Liver (tissue), 9 donors: Measurements from ENCODE around the gene DMD. TPM values are rescaled to one million over a fixed set of nuclear protein-coding genes. Genes with fewer than 3 reads are reported as not detected.

Experiments used
- DNase-seq: peaks from one replicate; pipeline ENCODE4 v3.0.0-alpha.2; 2017; ENCODE audit warnings: low spot score
- H3K27ac ChIP-seq, 2 donors: one replicate each; pipeline ENCODE4 v1.7.0; 2013; ENCODE audit warnings: inconsistent platforms in 2 of 2, low read length in 2 of 2, control low read depth in 1 of 2, low read depth in 1 of 2, mild to moderate bottlenecking in 1 of 2
- H3K27me3 ChIP-seq, 4 donors: one replicate each; pipeline versions ENCODE4 v1.6.1 to v1.7.0; 2013; ENCODE audit warnings: low read length in 3 of 4, inconsistent platforms in 1 of 4, mild to moderate bottlenecking in 1 of 4, moderate library complexity in 1 of 4; ENCODE audit not compliant: control insufficient read depth in 4 of 4, insufficient read depth in 4 of 4
- H3K36me3 ChIP-seq, 4 donors: one replicate each; pipeline versions ENCODE4 v1.6.1 to v1.7.0; 2013; ENCODE audit warnings: low read length in 3 of 4, mild to moderate bottlenecking in 3 of 4, low read depth in 1 of 4, moderate library complexity in 1 of 4; ENCODE audit not compliant: control insufficient read depth in 4 of 4, insufficient read depth in 3 of 4
- H3K4me1 ChIP-seq, 4 donors: one replicate each; pipeline versions ENCODE4 v1.6.1 to v1.7.0; 2013; ENCODE audit warnings: low read length in 3 of 4, mild to moderate bottlenecking in 3 of 4, moderate library complexity in 1 of 4; ENCODE audit not compliant: control insufficient read depth in 4 of 4, insufficient read depth in 4 of 4
- H3K4me3 ChIP-seq, 3 donors: one replicate each; pipeline versions ENCODE4 v1.6.1 to v1.7.0; 2013; ENCODE audit warnings: low read length in 3 of 3, control low read depth in 1 of 3, low read depth in 1 of 3, mild to moderate bottlenecking in 1 of 3
- H3K9ac ChIP-seq, 2 donors: one replicate each; pipeline ENCODE4 v1.7.0; 2013; ENCODE audit warnings: low read length in 2 of 2, mild to moderate bottlenecking in 2 of 2, moderate library complexity in 2 of 2, control low read depth in 1 of 2, low read depth in 1 of 2
- H3K9me3 ChIP-seq, 4 donors: one replicate each; pipeline versions ENCODE4 v1.6.1 to v1.7.0; 2013; ENCODE audit warnings: low read length in 3 of 4; ENCODE audit not compliant: control insufficient read depth in 4 of 4
- EGR1 ChIP-seq, 2 donors: IDR thresholded peaks; 2 replicates each; pipeline ENCODE4 v1.6.1; 2016 to 2018; ENCODE audit warnings: antibody characterized with exemption in 2 of 2, low read depth in 2 of 2
- FOXA1 ChIP-seq: IDR thresholded peaks from 2 replicates; pipeline ENCODE4 v1.6.1; 2016; ENCODE audit warnings: antibody characterized with exemption
- FOXA2 ChIP-seq: IDR thresholded peaks from 2 replicates; pipeline ENCODE4 v1.6.1; 2016; ENCODE audit warnings: antibody characterized with exemption
- GABPA ChIP-seq, 2 donors: IDR thresholded peaks in 1 of 2; conservative IDR thresholded peaks in 1 of 2; 2 replicates each; pipeline ENCODE4 v1.6.1; 2016; ENCODE audit warnings: antibody characterized with exemption in 2 of 2, mild to moderate bottlenecking in 1 of 2, moderate library complexity in 1 of 2
- HNF4A ChIP-seq, 2 donors: conservative IDR thresholded peaks; 2 replicates each; pipeline ENCODE4 v1.6.1; 2016; ENCODE audit warnings: antibody characterized with exemption in 2 of 2, mild to moderate bottlenecking in 2 of 2
- HNF4G ChIP-seq: IDR thresholded peaks from 2 replicates; pipeline ENCODE4 v1.6.1; 2016; ENCODE audit warnings: antibody characterized with exemption
- JUND ChIP-seq, 2 donors: IDR thresholded peaks; 2 replicates each; pipeline ENCODE4 v1.6.1; 2016; ENCODE audit warnings: antibody characterized with exemption in 2 of 2
- NR2F2 ChIP-seq: IDR thresholded peaks from 2 replicates; pipeline ENCODE4 v1.6.1; 2016; ENCODE audit warnings: antibody characterized with exemption
- RAD21 ChIP-seq, 2 donors: IDR thresholded peaks; 2 replicates each; pipeline ENCODE4 v1.6.1; 2016; ENCODE audit warnings: antibody characterized with exemption in 2 of 2, mild to moderate bottlenecking in 2 of 2
- RXRA ChIP-seq, 2 donors: IDR thresholded peaks; 2 replicates each; pipeline ENCODE4 v1.6.1; 2017 to 2018; ENCODE audit warnings: antibody characterized with exemption in 2 of 2, mild to moderate bottlenecking in 1 of 2
- SP1 ChIP-seq: IDR thresholded peaks from 2 replicates; pipeline ENCODE4 v1.6.1; 2018; ENCODE audit warnings: antibody characterized with exemption, mild to moderate bottlenecking
- TAF1 ChIP-seq: conservative IDR thresholded peaks from 2 replicates; pipeline ENCODE4 v1.6.1; 2016; ENCODE audit warnings: antibody characterized with exemption, mild to moderate bottlenecking
- YY1 ChIP-seq: IDR thresholded peaks from 2 replicates; pipeline ENCODE4 v1.6.1; 2016; ENCODE audit warnings: antibody characterized with exemption, mild to moderate bottlenecking
- WGBS: extraction: QIAGEN DNeasy Blood & Tissue Kit; methylation state at CpG from one replicate; pipeline ENCODE4 v1.1.7; 2013; 5-methylcytosine and 5-hydroxymethylcytosine counted together
- polyA plus RNA-seq, 2 donors: library from polyadenylated mRNA; stranded (reverse) in 1 of 2; unstranded in 1 of 2; fragments of 200-250 nt in 1 of 2; fragments of >200 nt in 1 of 2; fragmentation: Nextera tagmentation in 1 of 2; extraction: Ambion mirVana in 1 of 2; gene quantifications; one replicate each; pipeline versions ENCODE4 v1.2.1 to v1.2.3, GENCODE V29; 2013 to 2015
- total RNA-seq, 2 donors: library from RNA; depleted of rRNA; stranded (reverse); fragments of >200 nt; gene quantifications; one replicate each; pipeline ENCODE4 v1.2.3, GENCODE V29; 2014
- TF ChIP-seq, protein P1 (sequence below): IDR thresholded peaks from 2 replicates; pipeline ENCODE4 v1.6.1; 2016; ENCODE audit warnings: antibody characterized with exemption
- TF ChIP-seq, protein P2 (sequence below): fragments of 150-350 bp; IDR thresholded peaks from 2 replicates; pipeline ENCODE4 v1.5.1; 2017; ENCODE audit warnings: improper control_type of control experiment, low read depth, low read length; ENCODE audit not compliant: missing input control
- TF ChIP-seq, protein P3 (sequence below): IDR thresholded peaks from 2 replicates; pipeline ENCODE4 v1.6.1; 2016; ENCODE audit warnings: antibody characterized with exemption
- TF ChIP-seq, protein P4 (sequence below): IDR thresholded peaks from 2 replicates; pipeline ENCODE4 v1.6.1; 2016; ENCODE audit warnings: antibody characterized with exemption, mild to moderate bottlenecking
- TF ChIP-seq, protein P5 (sequence below): IDR thresholded peaks from 2 replicates; pipeline ENCODE4 v1.6.1; 2016; ENCODE audit warnings: antibody characterized with exemption
- donor health status: healthy.
- donor health status: healthy.
- donor health status: healthy.
- donor health status: healthy.
- donor health status: healthy.

DMD gene
- total and polyA plus RNA-seq, 4 donors: 14.6 to 61.9 (median 23.9) TPM

DNA sequence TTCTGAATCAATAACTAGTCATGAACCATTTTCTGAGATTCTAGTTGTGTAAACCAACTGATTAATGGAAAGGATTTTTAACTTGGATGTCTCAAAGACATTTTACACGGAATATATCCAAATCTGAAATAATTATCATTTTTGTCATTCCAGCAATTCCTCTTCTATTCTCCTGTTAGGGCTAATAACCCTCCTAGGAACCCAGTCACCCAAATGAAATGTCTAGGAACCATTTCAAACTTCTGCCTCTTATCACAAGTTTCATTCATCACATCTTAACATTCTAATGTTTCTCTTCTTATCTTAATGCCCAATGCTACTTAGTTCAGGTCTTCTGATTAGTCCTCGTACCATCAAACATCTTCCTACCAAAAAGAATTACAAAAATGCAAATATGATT lies 639.8 kb downstream of the DMD start:
- no peaks in the 10 kb centered on the region for H3K9me3 ChIP-seq
- no peak overlapping the region for H3K27ac ChIP-seq
- 44% methylated on average over 2 of the region's 2 CpGs for WGBS
- DNase-seq: no peak
- H3K9ac ChIP-seq: no peak overlapping the region
- no peak overlapping the region for H3K4me3 ChIP-seq
- H3K4me1 ChIP-seq: no peaks in the 10 kb centered on the region
- TF ChIP-seq FOXA1 (no peak), RXRA (IDR thresholded peaks at IDR 0.05) (no peak), SP1 (no peak), HNF4G (no peak), FOXA2 (no peak), NR2F2 (no peak), GABPA (IDR thresholded peaks at IDR 0.05 in 1 of 2, conservative IDR thresholded peaks at IDR 0.05 in 1 of 2) (no peak), RAD21 (IDR thresholded peaks at IDR 0.05) (no peak), TAF1 (no peak), YY1 (no peak), EGR1 (IDR thresholded peaks at IDR 0.05; ENCODE audit: low read depth in 2 of 2) (no peak), JUND (IDR thresholded peaks at IDR 0.05) (no peak)
- TF ChIP-seq, protein P1, sequence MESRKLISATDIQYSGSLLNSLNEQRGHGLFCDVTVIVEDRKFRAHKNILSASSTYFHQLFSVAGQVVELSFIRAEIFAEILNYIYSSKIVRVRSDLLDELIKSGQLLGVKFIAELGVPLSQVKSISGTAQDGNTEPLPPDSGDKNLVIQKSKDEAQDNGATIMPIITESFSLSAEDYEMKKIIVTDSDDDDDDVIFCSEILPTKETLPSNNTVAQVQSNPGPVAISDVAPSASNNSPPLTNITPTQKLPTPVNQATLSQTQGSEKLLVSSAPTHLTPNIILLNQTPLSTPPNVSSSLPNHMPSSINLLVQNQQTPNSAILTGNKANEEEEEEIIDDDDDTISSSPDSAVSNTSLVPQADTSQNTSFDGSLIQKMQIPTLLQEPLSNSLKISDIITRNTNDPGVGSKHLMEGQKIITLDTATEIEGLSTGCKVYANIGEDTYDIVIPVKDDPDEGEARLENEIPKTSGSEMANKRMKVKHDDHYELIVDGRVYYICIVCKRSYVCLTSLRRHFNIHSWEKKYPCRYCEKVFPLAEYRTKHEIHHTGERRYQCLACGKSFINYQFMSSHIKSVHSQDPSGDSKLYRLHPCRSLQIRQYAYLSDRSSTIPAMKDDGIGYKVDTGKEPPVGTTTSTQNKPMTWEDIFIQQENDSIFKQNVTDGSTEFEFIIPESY: no peak
- TF ChIP-seq, protein P2, sequence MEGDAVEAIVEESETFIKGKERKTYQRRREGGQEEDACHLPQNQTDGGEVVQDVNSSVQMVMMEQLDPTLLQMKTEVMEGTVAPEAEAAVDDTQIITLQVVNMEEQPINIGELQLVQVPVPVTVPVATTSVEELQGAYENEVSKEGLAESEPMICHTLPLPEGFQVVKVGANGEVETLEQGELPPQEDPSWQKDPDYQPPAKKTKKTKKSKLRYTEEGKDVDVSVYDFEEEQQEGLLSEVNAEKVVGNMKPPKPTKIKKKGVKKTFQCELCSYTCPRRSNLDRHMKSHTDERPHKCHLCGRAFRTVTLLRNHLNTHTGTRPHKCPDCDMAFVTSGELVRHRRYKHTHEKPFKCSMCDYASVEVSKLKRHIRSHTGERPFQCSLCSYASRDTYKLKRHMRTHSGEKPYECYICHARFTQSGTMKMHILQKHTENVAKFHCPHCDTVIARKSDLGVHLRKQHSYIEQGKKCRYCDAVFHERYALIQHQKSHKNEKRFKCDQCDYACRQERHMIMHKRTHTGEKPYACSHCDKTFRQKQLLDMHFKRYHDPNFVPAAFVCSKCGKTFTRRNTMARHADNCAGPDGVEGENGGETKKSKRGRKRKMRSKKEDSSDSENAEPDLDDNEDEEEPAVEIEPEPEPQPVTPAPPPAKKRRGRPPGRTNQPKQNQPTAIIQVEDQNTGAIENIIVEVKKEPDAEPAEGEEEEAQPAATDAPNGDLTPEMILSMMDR: no peak
- TF ChIP-seq, protein P3, sequence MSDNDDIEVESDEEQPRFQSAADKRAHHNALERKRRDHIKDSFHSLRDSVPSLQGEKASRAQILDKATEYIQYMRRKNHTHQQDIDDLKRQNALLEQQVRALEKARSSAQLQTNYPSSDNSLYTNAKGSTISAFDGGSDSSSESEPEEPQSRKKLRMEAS: no peak
- TF ChIP-seq, protein P4, sequence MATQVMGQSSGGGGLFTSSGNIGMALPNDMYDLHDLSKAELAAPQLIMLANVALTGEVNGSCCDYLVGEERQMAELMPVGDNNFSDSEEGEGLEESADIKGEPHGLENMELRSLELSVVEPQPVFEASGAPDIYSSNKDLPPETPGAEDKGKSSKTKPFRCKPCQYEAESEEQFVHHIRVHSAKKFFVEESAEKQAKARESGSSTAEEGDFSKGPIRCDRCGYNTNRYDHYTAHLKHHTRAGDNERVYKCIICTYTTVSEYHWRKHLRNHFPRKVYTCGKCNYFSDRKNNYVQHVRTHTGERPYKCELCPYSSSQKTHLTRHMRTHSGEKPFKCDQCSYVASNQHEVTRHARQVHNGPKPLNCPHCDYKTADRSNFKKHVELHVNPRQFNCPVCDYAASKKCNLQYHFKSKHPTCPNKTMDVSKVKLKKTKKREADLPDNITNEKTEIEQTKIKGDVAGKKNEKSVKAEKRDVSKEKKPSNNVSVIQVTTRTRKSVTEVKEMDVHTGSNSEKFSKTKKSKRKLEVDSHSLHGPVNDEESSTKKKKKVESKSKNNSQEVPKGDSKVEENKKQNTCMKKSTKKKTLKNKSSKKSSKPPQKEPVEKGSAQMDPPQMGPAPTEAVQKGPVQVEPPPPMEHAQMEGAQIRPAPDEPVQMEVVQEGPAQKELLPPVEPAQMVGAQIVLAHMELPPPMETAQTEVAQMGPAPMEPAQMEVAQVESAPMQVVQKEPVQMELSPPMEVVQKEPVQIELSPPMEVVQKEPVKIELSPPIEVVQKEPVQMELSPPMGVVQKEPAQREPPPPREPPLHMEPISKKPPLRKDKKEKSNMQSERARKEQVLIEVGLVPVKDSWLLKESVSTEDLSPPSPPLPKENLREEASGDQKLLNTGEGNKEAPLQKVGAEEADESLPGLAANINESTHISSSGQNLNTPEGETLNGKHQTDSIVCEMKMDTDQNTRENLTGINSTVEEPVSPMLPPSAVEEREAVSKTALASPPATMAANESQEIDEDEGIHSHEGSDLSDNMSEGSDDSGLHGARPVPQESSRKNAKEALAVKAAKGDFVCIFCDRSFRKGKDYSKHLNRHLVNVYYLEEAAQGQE: no peak
- TF ChIP-seq, protein P5, sequence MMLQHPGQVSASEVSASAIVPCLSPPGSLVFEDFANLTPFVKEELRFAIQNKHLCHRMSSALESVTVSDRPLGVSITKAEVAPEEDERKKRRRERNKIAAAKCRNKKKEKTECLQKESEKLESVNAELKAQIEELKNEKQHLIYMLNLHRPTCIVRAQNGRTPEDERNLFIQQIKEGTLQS: no peak
- H3K36me3 ChIP-seq: no peaks in the 10 kb centered on the region
- H3K27me3 ChIP-seq: peaks cover 0 to 2% (median 0%) of the 10 kb centered on the region in 4 donors

DNA sequence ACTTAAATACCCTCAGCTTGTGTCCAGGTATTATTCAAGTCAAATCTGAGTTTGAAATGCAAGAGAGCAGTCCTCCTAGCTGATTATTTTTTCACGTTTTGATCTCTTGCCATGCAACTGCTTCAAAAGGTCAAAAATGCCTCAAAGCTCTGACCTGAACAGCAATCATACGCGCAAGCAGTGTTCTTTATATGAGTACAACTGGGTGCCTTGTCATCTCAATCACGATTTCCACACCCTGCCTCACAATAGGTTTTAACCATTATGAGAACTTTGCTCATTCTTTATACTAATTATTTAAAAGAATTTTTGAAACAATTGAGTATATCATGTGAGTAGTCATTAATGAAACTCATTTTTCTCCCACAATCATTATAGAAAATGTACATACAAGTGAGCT lies 649.1 kb downstream of the DMD start:
- no peak overlapping the region for H3K9ac ChIP-seq
- peaks cover 0 to 2% (median 0%) of the 10 kb centered on the region in 4 donors for H3K27me3 ChIP-seq
- H3K36me3 ChIP-seq: no peaks in the 10 kb centered on the region
- no peak overlapping the region for H3K27ac ChIP-seq
- 77% methylated on average over 4 of the region's 4 CpGs for WGBS
- H3K9me3 ChIP-seq: no peaks in the 10 kb centered on the region
- H3K4me1 ChIP-seq: no peaks in the 10 kb centered on the region
- no peak overlapping the region for H3K4me3 ChIP-seq
- no peak for DNase-seq
- TF ChIP-seq, protein P5: no peak
- TF ChIP-seq HNF4A (conservative IDR thresholded peaks at IDR 0.05): no peak
- TF ChIP-seq, protein P4: no peak
- no peak for TF ChIP-seq TAF1
- TF ChIP-seq FOXA2: no peak
- no peak for TF ChIP-seq EGR1 (IDR thresholded peaks at IDR 0.05; ENCODE audit: low read depth in 2 of 2)
- TF ChIP-seq, protein P3: no peak
- TF ChIP-seq HNF4G: no peak
- TF ChIP-seq, protein P1: no peak
- TF ChIP-seq JUND (IDR thresholded peaks at IDR 0.05): no peak
- TF ChIP-seq NR2F2: no peak
